ENCODE data around the gene ELFN2. TPM values are rescaled to one million over a fixed set of nuclear protein-coding genes. Genes with fewer than 3 reads are reported as not detected.
"Not testable (repeated sequence)": the region's sequence is repeated elsewhere in the genome, so short reads cannot be mapped to it uniquely, and the experiment has no call there.

The ELFN2 gene
- total RNA-seq, 1 experiment from 2014 or later = 10.0 TPM

GRCh38 chr22:37329238-37330140 is 97.8 kb downstream of the ELFN2 start:
- Histone ChIP-seq H3K27ac (ENCODE audit: low read length) (peak overlapping the region; percentile 100), H3F3A (ENCODE audit: low read length, unreplicated experiment) (no peaks in the 10 kb centered on the region), H3K4me2 (ENCODE audit: low read length) (peak overlapping the region; percentile 69), H3K27me3 (ENCODE audit: low read length) (no peaks in the 10 kb centered on the region), H3K9me3 (ENCODE audit: low read length) (no peaks in the 10 kb centered on the region), H3K4me1 (ENCODE audit: insufficient read depth, low read length) (peaks cover 64% of the 10 kb centered on the region), H3K9me2 (replicated peaks; ENCODE audit: low read length) (no peaks in the 10 kb centered on the region), H3K36me3 (ENCODE audit: low read depth, low read length) (no peaks in the 10 kb centered on the region), H4K20me1 (ENCODE audit: low read length) (no peaks in the 10 kb centered on the region), H3K9ac (ENCODE audit: low read length) (peak overlapping the region; percentile 85), H3K79me2 (ENCODE audit: low read length) (0 out of 2 replicates have a peak, but pooled peaks cover 3% of the 10 kb centered on the region), H2AFZ (ENCODE audit: low read length) (no peak overlapping the region), H3K4me3 (ENCODE audit: low read length) (no peak overlapping the region; the same call in 1 of the 2 replicates)
- TF ChIP-seq, protein P1, sequence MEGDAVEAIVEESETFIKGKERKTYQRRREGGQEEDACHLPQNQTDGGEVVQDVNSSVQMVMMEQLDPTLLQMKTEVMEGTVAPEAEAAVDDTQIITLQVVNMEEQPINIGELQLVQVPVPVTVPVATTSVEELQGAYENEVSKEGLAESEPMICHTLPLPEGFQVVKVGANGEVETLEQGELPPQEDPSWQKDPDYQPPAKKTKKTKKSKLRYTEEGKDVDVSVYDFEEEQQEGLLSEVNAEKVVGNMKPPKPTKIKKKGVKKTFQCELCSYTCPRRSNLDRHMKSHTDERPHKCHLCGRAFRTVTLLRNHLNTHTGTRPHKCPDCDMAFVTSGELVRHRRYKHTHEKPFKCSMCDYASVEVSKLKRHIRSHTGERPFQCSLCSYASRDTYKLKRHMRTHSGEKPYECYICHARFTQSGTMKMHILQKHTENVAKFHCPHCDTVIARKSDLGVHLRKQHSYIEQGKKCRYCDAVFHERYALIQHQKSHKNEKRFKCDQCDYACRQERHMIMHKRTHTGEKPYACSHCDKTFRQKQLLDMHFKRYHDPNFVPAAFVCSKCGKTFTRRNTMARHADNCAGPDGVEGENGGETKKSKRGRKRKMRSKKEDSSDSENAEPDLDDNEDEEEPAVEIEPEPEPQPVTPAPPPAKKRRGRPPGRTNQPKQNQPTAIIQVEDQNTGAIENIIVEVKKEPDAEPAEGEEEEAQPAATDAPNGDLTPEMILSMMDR (conservative IDR thresholded peaks at IDR 0.05; ENCODE audit: low read depth, low read length) = no peak
- TF ChIP-seq EZH2 (IDR thresholded peaks at IDR 0.05; ENCODE audit: low read length, unreplicated experiment) = no peak
- no peak for TF ChIP-seq EZH2phosphoT487 (IDR thresholded peaks at IDR 0.05; ENCODE audit: borderline replicate concordance, low read length)
- ChIA-PET CTCF (interaction anchor here (0.6 to 1.0 kb wide), 2 partner anchors 12 to 478 kb away, joined by 4 read pairs; partner anchors contain the start of gene GCAT), POLR2A (ENCODE audit: unreplicated experiment) (interaction anchor here (0.6 kb wide), 1 partner anchor 44 kb away, joined by 19 read pairs; no protein-coding TSS in a partner anchor)
- peak; percentile 75 for DNase-seq
- intact Hi-C loops (cut with micrococcal nuclease) = loop anchor here (5.0 kb wide), 1 partner anchor 103 kb away; no protein-coding TSS in a partner anchor
- peak; percentile 46 for ATAC-seq
- BruUV-seq (replicated peaks) = TSS peak; percentile 72

- not testable (repeated sequence) for H3K9me2 ChIP-seq (replicated peaks; ENCODE audit: low read length); H4K20me1 ChIP-seq (ENCODE audit: low read length); H3K36me3 ChIP-seq (ENCODE audit: low read depth, low read length); ATAC-seq; H3K27me3 ChIP-seq (ENCODE audit: low read length); BruUV-seq (replicated peaks); H3K79me2 ChIP-seq (ENCODE audit: low read length); H3F3A ChIP-seq (ENCODE audit: low read length, unreplicated experiment); H3K4me3 ChIP-seq (ENCODE audit: low read length); H3K9me3 ChIP-seq (ENCODE audit: low read length); H2AFZ ChIP-seq (ENCODE audit: low read length)
- ChIA-PET POLR2A (ENCODE audit: unreplicated experiment) (interaction anchor here (0.6 kb wide), 1 partner anchor 45 kb away, joined by 19 read pairs; no protein-coding TSS in a partner anchor), CTCF (interaction anchor here (0.6 kb wide), 1 partner anchor 202 kb away, joined by 14 read pairs; no protein-coding TSS in a partner anchor)
- Histone ChIP-seq H3K9ac (ENCODE audit: low read length) (peak overlapping the region; percentile 85), H3K4me2 (ENCODE audit: low read length) (peak overlapping the region; percentile 72), H3K27ac (ENCODE audit: low read length) (peak overlapping the region; percentile 100), H3K4me1 (ENCODE audit: insufficient read depth, low read length) (peaks cover 72% of the 10 kb centered on the region)
- peak; percentile 6 for DNase-seq
- intact Hi-C loops (cut with micrococcal nuclease) = loop anchor here (5.0 kb wide), 1 partner anchor 104 kb away; no protein-coding TSS in a partner anchor
These were observed 98.6 kb downstream of the ELFN2 start for GRCh38 chr22:37328538-37329237.

- Histone ChIP-seq H4K20me1 (ENCODE audit: low read length) (no peaks in the 10 kb centered on the region), H3K27me3 (ENCODE audit: low read length) (no peaks in the 10 kb centered on the region), H3K4me2 (ENCODE audit: low read length) (peak overlapping the region; percentile 72), H3K9me2 (replicated peaks; ENCODE audit: low read length) (no peaks in the 10 kb centered on the region), H2AFZ (ENCODE audit: low read length) (no peak overlapping the region), H3K9me3 (ENCODE audit: low read length) (no peaks in the 10 kb centered on the region), H3K27ac (ENCODE audit: low read length) (peak overlapping the region; percentile 100), H3K36me3 (ENCODE audit: low read depth, low read length) (no peaks in the 10 kb centered on the region), H3K4me1 (ENCODE audit: insufficient read depth, low read length) (peaks cover 79% of the 10 kb centered on the region), H3K79me2 (ENCODE audit: low read length) (0 out of 2 replicates have a peak, but pooled peaks cover 3% of the 10 kb centered on the region), H3K4me3 (ENCODE audit: low read length) (no peak overlapping the region), H3K9ac (ENCODE audit: low read length) (peak overlapping the region; percentile 85), H3F3A (ENCODE audit: low read length, unreplicated experiment) (no peaks in the 10 kb centered on the region)
- peak; percentile 61 for ATAC-seq
- peak; percentile 93 for DNase-seq
- CTCF ChIA-PET = interaction anchor here (0.6 kb wide), 1 partner anchor 203 kb away, joined by 14 read pairs; no protein-coding TSS in a partner anchor
- BruUV-seq (replicated peaks) = no TSS peak
- intact Hi-C loops (cut with micrococcal nuclease) = loop anchor here (5.0 kb wide), 1 partner anchor 104 kb away; no protein-coding TSS in a partner anchor
- POLR2A ChIA-PET (ENCODE audit: unreplicated experiment) = no interaction called here
- TF ChIP-seq EZH2phosphoT487 (IDR thresholded peaks at IDR 0.05; ENCODE audit: borderline replicate concordance, low read length) (no peak), EZH2 (IDR thresholded peaks at IDR 0.05; ENCODE audit: low read length, unreplicated experiment) (no peak)
These were observed 99.3 kb downstream of the ELFN2 start for GRCh38 chr22:37328017-37328416.
